Sigmoid colon (tissue), 4 donors: ENCODE measurements around the gene LRP1.

Experiments
- CTCF ChIP-seq, 4 experiments: fragments of 450-650 bp in 3 of 4; fragments of 200-600 bp in 1 of 4; IDR thresholded peaks; one replicate each; pipeline ENCODE4 v1.5.1; 2016 to 2019; ENCODE audit warnings: antibody characterized with exemption in 4 of 4, mild to moderate bottlenecking in 3 of 4, moderate library complexity in 2 of 4
- EP300 ChIP-seq, 4 donors: sonication (generic); formaldehyde crosslinking; IDR thresholded peaks; one replicate each; pipeline ENCODE4 v1.6.1; 2017; ENCODE audit warnings: antibody characterized with exemption in 4 of 4
- POLR2A ChIP-seq, 2 donors: fragments of 450-650 bp; IDR thresholded peaks; one replicate each; pipeline ENCODE4 v1.6.1; 2016; ENCODE audit warnings: antibody characterized with exemption in 2 of 2, mild to moderate bottlenecking in 2 of 2, moderate library complexity in 2 of 2
- POLR2AphosphoS5 ChIP-seq, 4 donors: sonication (generic); formaldehyde crosslinking; IDR thresholded peaks; one replicate each; pipeline ENCODE4 v1.6.1; 2017; ENCODE audit warnings: antibody characterized with exemption in 4 of 4

DNA sequence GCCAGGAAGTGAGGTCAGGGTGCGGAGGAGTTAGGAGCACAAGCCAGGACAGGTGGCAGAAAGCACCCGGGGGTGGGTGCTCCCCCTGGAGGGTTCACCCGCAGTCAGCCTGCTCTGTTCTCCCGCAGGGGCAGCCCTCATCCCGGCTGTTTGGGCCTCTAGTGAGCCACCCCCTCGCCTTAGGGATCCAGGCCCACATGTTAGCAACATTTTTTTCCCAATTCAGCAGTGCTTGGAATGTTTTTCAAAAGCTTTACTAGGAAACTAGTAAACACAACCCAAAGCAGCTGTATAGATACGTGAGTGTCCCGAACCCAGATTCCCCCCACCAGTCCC, 59.8 kb downstream of the LRP1 start:
- TF ChIP-seq POLR2AphosphoS5 (IDR thresholded peaks at IDR 0.05) (no peak), EP300 (IDR thresholded peaks at IDR 0.05) (no peak), CTCF (IDR thresholded peaks at IDR 0.05) (no peak), POLR2A (IDR thresholded peaks at IDR 0.05) (no peak)
